GM23338 (cell line): ENCODE measurements around the gene ZNF519.
"Not testable (repeated sequence)": the region's sequence is repeated elsewhere in the genome, so short reads cannot be mapped to it uniquely, and the experiment has no call there.

Source experiments
- CREB1 ChIP-seq: fragments of 250-450 bp; sonication (Bioruptor Pico); IDR thresholded peaks from 2 replicates; pipeline ENCODE4 v1.5.0; 2020; ENCODE audit warnings: low read depth, mild to moderate bottlenecking, moderate library complexity
- CTCF ChIP-seq, 2 experiments: fragments of 200-600 bp in 1 of 2; sonication (generic) in 1 of 2; conservative IDR thresholded peaks; 2 replicates each; pipeline versions ENCODE4 v1.5.1 to v1.6.1; 2016 to 2017; ENCODE audit warnings: antibody characterized with exemption in 2 of 2, low read depth in 2 of 2, mild to moderate bottlenecking in 2 of 2, moderate library complexity in 1 of 2
- EZH2 ChIP-seq: fragments of 200-600 bp; sonication (generic); IDR thresholded peaks from one replicate; pipeline ENCODE4 v1.8.0; 2017; ENCODE audit warnings: antibody characterized with exemption, mild to moderate bottlenecking, low read depth; ENCODE audit not compliant: unreplicated experiment
- EZH2phosphoT487 ChIP-seq: fragments of 200-600 bp; sonication (generic); IDR thresholded peaks from one replicate; pipeline ENCODE4 v1.8.1; 2018; ENCODE audit warnings: antibody characterized with exemption; ENCODE audit not compliant: unreplicated experiment
- JUNB ChIP-seq: IDR thresholded peaks from one replicate; pipeline ENCODE4 v1.6.1; 2016; ENCODE audit warnings: antibody characterized with exemption; ENCODE audit not compliant: unreplicated experiment
- NANOG ChIP-seq: IDR thresholded peaks from 2 replicates; pipeline ENCODE4 v1.6.1; 2016; ENCODE audit warnings: antibody characterized with exemption, borderline replicate concordance
- POLR2AphosphoS5 ChIP-seq: IDR thresholded peaks from 2 replicates; pipeline ENCODE4 v1.6.1; 2016; ENCODE audit warnings: antibody characterized with exemption, low read depth
- STAT1 ChIP-seq: IDR thresholded peaks from one replicate; pipeline ENCODE4 v1.6.1; 2016; ENCODE audit warnings: antibody characterized with exemption; ENCODE audit not compliant: unreplicated experiment
- ZNF114 ChIP-seq: fragments of 250-450 bp; sonication (Bioruptor Pico); IDR thresholded peaks from 2 replicates; pipeline ENCODE4 v1.5.0; 2020; ENCODE audit warnings: mild to moderate bottlenecking, moderate library complexity
- ZNF331 ChIP-seq: fragments of 250-450 bp; sonication (Bioruptor Pico); IDR thresholded peaks from 2 replicates; pipeline ENCODE4 v1.5.0; 2020; ENCODE audit warnings: low read depth, mild to moderate bottlenecking, moderate library complexity
- TF ChIP-seq, protein P1 (sequence below): IDR thresholded peaks from one replicate; pipeline ENCODE4 v1.6.1; 2018; ENCODE audit warnings: antibody characterized with exemption; ENCODE audit not compliant: unreplicated experiment
- TF ChIP-seq, protein P2 (sequence below): IDR thresholded peaks from 2 replicates; pipeline ENCODE4 v1.6.1; 2016; ENCODE audit warnings: antibody characterized with exemption
- TF ChIP-seq, protein P3 (sequence below): fragments of 250-450 bp; sonication (Bioruptor Pico); IDR thresholded peaks from 2 replicates; pipeline ENCODE4 v1.5.0; 2020; ENCODE audit warnings: mild to moderate bottlenecking, moderate library complexity

DNA sequence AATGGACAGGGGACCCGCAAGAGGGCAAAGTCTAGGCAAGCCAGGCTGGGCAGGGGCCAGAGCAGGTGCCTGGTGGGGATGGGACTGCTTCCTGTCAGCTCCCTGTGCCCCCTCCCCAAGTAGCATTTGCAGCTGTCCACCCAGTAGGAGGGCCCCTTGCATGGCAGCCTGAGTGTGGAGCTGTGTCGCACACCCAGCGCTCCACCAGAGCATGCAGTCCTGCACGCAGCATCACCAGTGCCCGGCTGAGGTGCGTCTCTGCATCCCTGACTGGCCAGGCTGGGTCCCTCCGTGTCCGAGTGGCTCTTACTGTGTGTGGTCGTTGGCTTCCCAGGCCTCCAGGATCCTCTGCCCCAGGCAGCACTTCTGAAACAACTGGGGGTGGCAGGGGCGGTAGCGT is 18.5 kb upstream of the ZNF519 start:
- not testable (repeated sequence) for TF ChIP-seq POLR2AphosphoS5; CTCF (conservative IDR thresholded peaks at IDR 0.05; ENCODE audit: low read depth in 2 of 2); NANOG; EZH2; EZH2phosphoT487; JUNB; CREB1 (CRISPR knock-in tag); ZNF331 (CRISPR knock-in tag); STAT1; ZNF114 (CRISPR knock-in tag)
- TF ChIP-seq, protein P1, sequence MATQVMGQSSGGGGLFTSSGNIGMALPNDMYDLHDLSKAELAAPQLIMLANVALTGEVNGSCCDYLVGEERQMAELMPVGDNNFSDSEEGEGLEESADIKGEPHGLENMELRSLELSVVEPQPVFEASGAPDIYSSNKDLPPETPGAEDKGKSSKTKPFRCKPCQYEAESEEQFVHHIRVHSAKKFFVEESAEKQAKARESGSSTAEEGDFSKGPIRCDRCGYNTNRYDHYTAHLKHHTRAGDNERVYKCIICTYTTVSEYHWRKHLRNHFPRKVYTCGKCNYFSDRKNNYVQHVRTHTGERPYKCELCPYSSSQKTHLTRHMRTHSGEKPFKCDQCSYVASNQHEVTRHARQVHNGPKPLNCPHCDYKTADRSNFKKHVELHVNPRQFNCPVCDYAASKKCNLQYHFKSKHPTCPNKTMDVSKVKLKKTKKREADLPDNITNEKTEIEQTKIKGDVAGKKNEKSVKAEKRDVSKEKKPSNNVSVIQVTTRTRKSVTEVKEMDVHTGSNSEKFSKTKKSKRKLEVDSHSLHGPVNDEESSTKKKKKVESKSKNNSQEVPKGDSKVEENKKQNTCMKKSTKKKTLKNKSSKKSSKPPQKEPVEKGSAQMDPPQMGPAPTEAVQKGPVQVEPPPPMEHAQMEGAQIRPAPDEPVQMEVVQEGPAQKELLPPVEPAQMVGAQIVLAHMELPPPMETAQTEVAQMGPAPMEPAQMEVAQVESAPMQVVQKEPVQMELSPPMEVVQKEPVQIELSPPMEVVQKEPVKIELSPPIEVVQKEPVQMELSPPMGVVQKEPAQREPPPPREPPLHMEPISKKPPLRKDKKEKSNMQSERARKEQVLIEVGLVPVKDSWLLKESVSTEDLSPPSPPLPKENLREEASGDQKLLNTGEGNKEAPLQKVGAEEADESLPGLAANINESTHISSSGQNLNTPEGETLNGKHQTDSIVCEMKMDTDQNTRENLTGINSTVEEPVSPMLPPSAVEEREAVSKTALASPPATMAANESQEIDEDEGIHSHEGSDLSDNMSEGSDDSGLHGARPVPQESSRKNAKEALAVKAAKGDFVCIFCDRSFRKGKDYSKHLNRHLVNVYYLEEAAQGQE = not testable (repeated sequence)
- TF ChIP-seq, protein P2, sequence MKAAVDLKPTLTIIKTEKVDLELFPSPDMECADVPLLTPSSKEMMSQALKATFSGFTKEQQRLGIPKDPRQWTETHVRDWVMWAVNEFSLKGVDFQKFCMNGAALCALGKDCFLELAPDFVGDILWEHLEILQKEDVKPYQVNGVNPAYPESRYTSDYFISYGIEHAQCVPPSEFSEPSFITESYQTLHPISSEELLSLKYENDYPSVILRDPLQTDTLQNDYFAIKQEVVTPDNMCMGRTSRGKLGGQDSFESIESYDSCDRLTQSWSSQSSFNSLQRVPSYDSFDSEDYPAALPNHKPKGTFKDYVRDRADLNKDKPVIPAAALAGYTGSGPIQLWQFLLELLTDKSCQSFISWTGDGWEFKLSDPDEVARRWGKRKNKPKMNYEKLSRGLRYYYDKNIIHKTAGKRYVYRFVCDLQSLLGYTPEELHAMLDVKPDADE = not testable (repeated sequence)
- TF ChIP-seq, protein P3, sequence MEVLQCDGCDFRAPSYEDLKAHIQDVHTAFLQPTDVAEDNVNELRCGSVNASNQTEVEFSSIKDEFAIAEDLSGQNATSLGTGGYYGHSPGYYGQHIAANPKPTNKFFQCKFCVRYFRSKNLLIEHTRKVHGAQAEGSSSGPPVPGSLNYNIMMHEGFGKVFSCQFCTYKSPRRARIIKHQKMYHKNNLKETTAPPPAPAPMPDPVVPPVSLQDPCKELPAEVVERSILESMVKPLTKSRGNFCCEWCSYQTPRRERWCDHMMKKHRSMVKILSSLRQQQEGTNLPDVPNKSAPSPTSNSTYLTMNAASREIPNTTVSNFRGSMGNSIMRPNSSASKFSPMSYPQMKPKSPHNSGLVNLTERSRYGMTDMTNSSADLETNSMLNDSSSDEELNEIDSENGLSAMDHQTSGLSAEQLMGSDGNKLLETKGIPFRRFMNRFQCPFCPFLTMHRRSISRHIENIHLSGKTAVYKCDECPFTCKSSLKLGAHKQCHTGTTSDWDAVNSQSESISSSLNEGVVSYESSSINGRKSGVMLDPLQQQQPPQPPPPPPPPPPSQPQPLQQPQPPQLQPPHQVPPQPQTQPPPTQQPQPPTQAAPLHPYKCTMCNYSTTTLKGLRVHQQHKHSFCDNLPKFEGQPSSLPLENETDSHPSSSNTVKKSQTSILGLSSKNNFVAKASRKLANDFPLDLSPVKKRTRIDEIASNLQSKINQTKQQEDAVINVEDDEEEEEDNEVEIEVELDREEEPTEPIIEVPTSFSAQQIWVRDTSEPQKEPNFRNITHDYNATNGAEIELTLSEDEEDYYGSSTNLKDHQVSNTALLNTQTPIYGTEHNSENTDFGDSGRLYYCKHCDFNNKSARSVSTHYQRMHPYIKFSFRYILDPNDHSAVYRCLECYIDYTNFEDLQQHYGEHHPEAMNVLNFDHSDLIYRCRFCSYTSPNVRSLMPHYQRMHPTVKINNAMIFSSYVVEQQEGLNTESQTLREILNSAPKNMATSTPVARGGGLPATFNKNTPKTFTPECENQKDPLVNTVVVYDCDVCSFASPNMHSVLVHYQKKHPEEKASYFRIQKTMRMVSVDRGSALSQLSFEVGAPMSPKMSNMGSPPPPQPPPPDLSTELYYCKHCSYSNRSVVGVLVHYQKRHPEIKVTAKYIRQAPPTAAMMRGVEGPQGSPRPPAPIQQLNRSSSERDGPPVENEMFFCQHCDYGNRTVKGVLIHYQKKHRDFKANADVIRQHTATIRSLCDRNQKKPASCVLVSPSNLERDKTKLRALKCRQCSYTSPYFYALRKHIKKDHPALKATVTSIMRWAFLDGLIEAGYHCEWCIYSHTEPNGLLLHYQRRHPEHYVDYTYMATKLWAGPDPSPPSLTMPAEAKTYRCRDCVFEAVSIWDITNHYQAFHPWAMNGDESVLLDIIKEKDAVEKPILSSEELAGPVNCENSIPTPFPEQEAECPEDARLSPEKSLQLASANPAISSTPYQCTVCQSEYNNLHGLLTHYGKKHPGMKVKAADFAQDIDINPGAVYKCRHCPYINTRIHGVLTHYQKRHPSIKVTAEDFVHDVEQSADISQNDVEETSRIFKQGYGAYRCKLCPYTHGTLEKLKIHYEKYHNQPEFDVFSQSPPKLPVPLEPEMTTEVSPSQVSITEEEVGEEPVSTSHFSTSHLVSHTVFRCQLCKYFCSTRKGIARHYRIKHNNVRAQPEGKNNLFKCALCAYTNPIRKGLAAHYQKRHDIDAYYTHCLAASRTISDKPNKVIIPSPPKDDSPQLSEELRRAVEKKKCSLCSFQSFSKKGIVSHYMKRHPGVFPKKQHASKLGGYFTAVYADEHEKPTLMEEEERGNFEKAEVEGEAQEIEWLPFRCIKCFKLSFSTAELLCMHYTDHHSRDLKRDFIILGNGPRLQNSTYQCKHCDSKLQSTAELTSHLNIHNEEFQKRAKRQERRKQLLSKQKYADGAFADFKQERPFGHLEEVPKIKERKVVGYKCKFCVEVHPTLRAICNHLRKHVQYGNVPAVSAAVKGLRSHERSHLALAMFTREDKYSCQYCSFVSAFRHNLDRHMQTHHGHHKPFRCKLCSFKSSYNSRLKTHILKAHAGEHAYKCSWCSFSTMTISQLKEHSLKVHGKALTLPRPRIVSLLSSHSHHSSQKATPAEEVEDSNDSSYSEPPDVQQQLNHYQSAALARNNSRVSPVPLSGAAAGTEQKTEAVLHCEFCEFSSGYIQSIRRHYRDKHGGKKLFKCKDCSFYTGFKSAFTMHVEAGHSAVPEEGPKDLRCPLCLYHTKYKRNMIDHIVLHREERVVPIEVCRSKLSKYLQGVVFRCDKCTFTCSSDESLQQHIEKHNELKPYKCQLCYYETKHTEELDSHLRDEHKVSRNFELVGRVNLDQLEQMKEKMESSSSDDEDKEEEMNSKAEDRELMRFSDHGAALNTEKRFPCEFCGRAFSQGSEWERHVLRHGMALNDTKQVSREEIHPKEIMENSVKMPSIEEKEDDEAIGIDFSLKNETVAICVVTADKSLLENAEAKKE (CRISPR knock-in tag) = not testable (repeated sequence)
